NOMO-1 treated with DMSO at 0.1 percent for 48 hours (cell line): Measurements from ENCODE around the gene YRDC.
A peak's percentile ranks its signal among the peaks of the same experiment; 100 is the strongest.

Experiments
- DNase-seq: peaks from one replicate; lab custom pipeline; 2025; ENCODE audit not compliant: unreplicated experiment; lab: John Stamatoyannopoulos, UW

The YRDC gene

DNA sequence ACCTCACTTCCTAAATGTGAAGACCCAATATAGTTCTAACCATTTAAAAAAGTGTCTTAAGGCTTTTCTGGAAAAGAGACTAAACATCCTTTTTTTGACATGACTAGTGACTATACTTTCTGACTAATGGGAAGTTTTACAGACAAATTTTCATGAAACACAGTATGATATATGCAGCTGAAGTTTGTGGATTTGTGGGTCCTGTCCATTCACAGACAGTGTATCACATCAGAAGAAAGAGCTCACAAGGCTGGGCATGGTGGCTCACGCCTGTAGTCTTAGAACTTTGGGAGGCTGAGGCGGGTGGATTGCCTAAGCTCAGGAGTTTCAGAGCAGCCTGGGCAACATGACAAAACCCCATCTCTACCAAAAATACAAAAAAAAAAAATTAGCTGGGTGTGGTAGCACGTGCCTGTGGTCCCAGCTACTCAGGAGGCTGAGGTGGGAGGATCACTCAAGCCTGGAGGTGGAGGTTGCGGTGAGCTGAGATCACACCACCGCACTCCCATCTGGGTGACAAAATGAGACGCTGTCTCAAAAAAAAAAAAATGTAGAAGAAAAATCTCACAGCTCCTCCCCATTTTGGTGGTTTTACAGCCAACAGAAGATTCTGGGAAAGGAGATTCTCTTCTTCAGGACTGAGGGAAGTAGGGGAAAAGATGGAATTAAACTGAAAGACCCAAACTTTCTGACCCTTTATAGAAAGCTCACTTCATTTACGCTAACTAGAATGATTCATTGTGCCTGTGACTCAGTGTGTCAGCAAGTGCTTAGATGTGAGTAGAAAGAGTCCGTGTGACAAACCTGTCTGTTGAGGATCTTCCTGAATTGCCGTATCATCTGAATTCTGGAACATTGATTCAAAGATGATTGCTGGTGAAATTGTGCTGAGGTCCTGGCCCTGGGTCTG lies 15.2 kb upstream of the YRDC start:
- DNase-seq: no peak

DNA sequence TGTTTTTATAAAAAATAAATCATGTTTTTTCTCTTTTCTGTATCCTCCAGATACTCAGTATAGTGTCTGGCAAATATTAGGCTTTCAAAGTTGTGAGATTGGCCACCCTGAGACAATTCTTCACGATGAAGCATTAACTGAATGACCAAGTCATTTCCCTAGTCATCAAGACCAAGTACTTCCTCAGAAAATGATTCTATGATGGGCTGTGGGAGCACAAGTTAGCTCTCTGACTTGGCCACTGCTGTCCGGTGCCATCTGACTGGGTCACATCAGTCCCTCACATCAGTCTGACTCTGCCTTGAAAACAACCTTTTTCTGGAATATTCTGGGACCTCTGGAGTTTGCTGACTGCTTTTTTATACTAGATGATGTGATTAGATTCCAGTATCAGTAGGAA lies 13.5 kb upstream of the YRDC start:
- no peak for DNase-seq

DNA sequence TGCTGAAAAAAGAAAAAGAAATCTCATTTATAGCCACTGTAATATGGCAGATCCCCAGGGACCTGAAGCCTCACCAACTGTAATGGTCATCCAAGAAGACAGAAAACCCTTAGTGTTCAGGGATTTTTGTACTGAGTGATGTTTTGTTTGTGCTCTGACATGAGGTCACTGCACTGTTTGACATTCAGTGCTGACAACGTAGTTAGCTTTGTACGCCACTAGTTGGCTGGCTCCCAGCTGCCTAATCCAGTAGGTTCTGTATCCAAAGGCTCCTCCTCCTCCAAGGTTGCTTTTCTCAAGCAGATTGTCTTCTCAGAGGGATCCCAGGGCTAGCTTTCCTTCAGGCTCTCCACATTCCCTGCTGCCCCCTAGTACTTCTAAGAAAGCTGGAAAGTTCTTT lies 9.5 kb upstream of the YRDC start:
- no peak for DNase-seq

DNA sequence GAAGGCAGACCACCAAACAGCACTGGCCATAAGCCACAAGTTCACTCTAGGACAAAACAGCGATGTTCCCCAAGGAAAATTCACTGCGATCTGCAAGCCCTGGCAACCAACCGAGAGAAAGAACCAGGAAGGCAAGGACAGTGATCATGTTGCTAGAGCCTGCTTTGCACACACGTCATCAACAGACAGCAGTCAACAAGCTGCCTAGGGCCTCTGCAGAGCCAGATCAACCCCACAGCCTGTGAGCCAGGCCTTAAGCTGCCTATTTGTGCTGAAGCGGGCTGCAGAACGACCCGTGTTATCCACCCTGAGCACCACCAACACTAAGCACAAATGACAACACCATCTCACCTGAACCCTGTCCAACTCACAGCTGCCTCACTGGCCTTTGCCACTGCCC lies 6.2 kb upstream of the YRDC start:
- no peak for DNase-seq

DNA sequence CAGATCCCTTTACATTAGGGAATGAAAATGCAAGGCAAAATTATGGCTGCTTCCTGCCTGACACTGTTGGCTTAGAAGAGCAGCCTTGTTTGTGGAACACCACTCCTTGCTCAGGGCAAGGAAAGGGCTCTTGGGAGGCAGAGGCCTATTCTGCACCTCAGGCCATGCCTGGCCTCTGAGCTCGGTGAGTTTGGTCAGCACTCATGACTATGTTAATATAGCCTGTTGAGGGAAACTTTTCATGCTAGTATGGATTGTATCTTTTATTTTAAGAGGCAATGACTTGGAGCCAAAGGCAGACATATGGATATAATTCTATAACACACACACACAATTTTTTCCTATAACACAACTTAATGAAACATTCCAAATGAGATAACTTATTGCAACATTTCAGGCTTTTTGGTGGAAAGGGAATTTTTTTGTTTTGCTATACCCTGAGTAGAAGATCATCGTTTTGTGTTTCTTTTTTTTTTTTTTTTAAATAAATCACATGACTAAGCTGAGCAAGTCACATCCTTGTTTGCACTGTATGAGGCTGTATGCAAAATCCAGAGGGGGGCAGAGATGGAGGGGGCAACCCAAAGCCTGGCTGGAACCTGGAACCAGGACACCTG lies 5.6 kb upstream of the YRDC start:
- DNase-seq: no peak

DNA sequence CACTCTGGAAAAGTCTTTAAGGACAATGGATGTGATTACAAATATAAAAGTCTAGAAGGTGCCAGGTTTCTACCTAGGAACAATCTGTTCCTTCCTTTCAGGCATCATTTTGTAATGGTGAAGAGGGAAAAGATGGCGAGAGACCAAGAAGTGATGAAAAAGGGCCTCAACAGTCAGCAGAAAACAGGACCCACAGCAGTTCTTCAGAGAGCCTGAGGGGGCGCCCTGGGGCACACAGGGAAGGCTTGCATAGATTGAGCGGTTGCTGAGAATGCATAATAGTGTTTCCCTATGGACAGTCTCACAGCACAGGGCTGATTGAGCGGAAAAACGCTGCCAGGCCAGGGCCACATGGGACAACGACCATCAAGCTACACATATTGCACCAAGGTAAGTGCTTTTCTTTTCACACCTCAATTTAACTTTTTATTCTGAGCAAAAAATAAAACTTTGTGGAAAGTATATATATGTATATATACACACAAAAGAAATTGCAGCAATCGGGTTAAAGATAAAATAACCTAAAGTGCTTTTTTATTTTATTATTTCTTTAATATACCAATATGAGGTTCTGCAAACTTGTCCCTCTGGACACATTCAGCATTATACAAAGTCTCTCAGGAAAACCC lies 3.1 kb upstream of the YRDC start:
- peak; percentile 76 for DNase-seq

DNA sequence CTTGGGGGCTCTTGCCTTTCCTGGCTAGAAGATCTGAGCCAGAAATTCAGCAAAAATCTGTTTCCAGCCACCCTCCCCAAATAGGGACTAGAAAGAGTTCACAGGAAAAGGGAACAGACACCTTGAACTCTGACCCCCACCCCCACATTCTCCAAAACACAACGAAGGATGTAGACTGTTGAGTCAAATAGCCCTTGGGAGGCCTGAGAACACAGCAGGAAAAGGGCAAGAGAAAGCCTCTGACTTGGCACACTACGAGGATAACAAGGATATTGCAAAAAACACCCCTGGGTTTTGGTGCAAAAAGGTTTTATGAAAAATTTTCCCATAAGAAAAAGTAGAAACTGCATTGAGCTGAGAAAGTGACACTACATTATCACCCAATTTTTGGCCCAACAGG lies 1.9 kb upstream of the YRDC start:
- DNase-seq: no peak

DNA sequence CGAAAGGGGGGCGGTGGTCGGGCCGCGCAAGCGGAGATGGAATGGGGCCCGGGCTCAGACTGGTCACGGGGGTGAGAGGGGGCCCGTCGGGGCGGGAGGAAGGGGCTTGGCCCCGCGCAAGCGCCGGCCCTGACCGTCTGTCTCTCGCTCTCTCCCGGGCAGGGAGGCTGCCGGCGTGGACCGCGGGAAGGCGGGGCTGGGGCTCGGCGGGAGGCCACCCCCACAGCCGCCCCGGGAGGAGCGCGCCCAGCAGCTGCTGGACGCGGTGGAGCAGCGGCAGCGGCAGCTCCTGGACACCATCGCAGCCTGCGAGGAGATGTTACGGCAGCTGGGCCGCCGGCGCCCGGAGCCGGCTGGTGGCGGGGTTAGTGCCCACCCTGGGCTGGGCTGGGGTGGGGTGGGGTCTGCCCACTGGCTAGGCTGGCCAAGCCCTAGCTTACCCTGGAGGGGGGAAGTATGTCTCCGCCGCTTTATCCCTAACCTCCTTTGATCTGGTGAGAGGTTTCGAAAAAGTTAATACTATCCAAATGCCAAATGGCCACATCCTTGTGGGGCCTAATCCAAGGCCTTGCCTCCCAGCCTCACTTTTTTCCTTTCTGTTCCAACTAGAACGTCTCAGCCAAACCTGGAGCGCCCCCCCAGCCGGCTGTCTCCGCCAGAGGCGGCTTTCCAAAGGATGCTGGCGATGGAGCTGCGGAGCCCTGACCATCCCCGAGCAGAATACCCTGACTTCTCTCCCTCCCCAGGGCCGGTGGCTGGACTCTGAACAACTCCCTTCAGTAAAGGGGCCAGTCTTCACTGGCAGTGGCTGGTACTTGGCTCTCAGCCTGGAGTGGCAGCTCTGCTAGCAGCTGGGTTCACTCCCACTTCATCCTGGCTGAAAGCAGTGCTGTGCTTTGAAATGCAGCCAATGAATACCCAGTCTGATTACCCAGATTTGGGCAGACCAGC lies 636 bp upstream of the YRDC start:
- DNase-seq: no peak

DNA sequence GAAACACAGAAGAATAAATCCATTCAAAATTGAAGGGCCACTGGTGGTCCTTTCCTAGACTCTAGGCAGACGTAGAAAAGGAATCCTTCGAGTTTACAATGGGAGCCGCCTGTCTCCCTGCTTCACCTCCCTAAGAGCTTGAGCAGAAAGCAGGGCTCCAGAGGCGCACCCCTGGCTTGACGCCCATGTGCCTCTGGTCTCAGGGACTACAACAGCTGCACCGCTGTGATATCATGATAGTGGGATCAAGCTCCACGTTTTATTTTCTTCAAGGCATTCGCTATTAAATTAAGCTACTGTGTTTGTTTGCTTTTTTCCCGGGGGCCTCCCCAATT lies 821 bp downstream of the YRDC start:
- DNase-seq: no peak

DNA sequence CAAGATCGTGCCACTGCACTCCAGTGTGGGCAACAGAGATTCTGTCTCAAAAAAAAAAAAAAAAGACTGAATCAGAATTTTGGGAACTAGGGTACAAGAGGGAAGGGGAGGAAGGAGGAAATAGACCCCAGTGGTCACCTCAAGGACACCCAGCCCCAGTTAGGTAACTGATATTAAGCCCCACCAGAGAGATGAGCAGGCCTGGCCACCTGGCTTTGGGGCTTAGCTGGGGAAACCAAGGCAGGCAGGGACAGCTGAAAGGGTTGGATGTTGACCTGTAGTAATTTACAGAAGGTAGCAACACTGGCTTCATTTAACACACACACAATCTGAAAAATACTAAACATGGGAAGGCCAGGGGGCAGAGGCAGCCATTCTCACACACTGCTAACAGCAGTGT lies 5.6 kb downstream of the YRDC start:
- no peak for DNase-seq

DNA sequence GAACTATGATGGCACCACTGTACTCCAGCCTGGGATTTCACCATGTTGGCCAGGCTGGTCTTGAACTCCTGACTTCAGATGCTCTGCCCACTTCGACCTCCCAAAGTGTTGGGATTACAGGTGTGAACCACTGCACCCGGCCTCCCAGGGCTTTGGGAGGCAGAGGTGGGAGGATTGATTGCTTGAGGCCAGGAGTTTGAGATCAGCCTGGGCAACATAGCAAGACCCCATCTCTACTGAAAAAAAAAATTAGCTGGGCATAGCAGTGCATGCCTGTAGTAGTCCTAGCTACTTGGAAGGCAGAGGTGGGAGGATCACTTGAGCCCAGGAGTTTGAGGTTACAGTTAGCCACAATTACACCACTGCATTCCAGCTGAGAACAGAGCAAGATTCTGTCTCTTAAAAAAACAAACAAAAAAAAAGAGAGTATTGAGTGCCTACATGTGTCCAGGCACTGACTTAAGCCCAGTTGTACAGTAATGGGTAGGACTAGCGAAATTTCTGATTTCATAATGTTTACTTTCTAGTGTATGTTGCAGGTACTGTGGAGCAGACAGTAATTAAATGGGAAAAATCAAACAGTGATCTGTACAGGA lies 10.2 kb downstream of the YRDC start:
- DNase-seq: no peak

DNA sequence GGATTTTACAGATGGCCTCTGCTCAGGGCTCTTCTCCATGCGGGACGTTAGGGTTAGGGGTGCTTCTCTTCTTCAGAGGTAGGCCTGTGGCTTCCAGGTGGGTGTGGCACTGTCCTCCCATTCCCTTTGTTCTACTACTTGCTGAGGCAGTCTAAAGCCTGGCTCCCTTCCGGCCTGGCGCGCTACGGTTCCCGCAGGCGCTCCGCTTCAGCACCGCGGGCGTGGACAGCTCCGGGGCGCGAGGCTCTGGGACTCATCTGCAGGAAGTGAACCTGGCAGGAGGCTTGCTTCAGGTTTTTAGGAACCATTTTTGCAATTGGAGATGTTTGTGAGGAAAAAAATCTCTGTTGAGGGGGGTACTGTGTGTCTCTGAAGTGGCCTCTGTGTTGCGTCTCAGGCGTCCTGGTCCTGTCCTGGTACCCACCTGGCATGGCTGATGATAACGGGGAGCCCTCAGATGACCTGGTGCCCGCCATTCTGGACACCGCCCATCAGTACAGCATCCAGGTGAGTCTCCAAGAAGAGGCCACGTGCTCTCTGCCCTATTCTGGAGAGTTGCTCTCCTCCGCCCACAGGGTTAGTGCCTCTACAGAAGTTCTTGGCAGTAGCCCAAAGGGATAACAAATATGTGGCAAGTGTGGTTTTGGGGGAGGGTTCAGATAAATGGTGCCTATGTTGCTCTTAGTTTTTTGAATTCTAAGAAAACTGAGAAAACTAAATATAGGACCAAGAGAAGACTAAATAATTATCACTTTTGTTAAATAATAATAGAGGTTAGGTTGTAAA lies 12.5 kb downstream of the YRDC start:
- peak; percentile 7 for DNase-seq

DNA sequence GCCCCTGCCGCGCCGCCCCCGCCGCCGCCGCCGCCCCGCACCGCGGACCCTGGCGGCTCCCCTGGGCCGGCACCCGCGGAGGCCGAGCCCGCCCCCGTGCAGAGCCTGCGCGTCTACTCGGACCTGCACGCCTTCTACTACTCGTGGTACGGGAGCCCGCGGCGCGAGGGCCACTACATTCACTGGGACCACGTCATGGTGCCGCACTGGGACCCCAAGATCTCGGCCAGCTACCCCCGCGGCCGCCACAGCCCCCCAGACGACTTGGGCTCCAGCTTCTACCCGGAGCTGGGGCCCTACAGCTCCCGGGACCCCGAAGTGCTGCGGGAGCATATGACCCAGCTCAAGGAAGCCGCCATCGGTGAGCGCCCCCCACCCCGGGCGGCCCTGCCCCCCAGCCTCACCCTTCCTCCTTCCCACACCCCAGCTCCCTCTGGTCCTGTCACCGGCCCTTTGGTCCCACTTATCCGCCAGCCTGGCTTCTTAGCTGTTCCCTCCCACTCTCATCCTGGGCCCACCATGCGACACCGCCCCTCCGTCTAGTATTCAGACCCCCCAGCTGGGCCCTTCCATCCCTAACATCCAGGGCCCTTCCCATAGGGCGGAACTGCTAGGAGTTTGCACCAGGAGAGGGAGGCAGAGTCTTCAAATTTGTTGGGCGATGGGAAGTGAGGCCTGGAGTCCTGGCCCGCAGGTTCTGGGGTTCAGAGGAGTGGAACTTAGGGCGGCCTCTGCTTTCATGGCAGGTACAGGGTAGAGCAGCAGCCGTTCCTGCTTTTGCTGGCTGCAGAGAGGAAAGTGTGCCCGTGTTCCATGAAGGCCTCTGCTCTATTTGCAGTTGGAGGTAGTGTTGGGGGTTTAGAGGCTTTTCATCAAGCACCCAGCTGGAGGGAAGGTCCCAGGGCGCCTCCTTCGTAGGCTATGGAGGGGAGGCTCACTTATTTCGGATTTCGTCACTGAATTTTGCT lies 13.4 kb downstream of the YRDC start:
- DNase-seq: no peak

DNA sequence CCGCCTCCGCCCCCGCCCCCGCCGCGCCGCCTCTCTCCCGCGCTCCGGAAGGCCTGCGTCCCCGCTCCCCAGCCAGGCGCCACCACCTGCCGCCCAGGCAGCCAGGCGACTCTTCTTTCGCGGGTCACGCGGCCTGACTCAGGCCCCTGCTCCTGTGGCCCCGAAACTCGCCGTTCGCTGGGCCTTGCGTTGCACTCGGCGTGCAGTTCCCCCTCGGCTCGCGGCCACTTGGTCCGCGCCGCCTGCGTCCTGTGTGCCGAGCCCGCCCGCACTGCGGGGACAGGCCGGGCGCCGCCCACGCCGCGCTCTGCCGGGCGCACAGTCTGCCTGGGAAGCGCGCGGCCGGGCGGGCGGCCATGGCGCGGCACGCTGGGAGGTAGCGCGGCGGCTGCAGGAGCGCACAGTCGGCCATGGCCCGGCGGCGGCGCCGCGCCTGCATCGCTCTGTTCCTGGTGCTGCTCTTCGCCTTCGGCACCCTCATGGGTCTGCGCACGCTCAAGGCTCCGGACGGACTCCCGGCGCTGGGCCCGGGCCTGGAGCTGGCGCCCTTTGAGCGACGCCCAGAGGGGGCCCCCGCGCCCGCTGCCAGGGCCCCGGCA lies 14.1 kb downstream of the YRDC start, which contains the start of gene MANEAL:
MANEAL (plus strand) TSS at position 75 of the 599 bp plus-strand sequence; CDS start at position 411, 336 bp downstream.
- DNase-seq: peak; percentile 45

DNA sequence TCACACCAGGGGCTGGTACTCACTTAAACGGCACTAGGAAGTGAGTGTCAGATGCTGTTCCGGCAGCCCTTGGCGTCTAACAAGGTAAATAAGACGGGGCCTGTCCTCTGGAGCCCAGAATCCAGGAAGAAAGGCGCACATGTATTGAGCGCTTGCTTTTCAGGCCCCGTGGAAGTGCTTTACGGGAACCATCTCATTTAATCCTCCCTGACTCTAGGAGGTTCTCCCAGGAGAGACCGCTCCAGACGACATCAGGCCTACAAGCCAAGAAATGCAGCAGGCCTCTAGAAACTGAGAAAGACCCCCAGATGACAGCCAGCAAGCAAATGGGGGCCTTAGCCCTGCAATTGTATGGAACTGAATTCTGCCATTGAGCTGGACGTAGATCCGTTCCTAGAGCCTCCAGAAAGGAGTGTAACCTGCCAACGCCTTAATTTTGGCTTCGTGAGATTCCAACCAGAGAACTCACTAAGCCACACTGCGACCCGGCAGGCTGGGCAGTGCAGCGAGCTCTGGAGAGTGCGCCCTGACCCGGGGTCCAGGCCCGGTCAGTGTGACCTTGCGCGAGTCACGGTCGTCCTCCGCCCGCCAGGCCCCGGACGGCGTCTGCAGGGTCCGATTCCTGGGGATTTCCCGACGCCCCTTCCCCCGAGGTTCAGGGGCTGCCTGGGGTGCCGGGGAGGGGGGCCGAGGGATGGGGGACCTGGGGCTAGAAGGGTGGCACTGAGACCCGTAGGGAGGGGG lies 14.9 kb downstream of the YRDC start:
- no peak for DNase-seq

DNA sequence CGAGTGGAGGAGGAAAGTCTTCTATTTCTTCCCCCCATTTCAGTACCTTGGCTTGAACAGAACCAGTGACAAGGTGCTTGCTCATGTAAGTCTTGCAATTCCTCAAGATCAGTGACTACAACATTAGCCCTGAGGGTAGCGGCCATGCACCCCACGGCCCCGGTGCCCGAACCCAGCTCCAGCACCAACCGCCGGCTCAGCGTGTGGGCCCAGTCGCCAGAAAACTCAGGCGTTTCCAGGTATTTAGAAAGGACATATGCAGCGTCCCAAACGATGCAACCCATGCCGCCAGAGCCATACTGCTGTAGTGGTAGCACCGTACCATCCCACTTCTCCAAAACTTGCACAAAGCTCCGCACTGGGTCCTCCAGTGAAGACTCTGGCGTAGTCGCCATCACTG lies 25.5 kb downstream of the YRDC start:
- no peak for DNase-seq

DNA sequence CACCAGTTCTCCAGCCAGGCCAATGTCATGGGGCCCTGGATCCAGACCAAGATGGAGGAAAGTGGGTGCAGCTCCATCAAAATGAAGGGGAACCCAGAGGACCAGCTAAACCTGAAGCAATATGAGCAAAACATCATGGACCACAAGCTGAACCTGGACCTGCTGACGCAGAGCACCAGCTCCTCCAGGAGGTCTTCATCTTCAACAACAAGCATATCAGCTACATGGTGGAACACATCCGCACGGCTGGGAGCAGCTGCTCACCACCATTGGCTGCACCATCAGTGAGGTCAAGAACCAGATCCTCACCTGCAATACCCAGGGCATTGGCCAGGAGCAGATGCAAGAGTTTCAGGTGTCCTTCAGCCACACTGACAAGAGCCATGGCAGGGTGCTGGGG lies 29.4 kb downstream of the YRDC start:
- no peak for DNase-seq
